ENCODE measurements around the gene SUPT6H.

The SUPT6H gene

GRCh38 chr17:28704219-28704858 lies 42.3 kb downstream of the SUPT6H start:
- Histone ChIP-seq H3K4me3 (ENCODE audit: low read depth, low read length) (no peak overlapping the region), H3K36me3 (ENCODE audit: control insufficient read depth, insufficient read depth, low read length) (peaks cover 58% of the 10 kb centered on the region), H3K27me3 (ENCODE audit: control insufficient read depth, insufficient read depth, low read length) (no peaks in the 10 kb centered on the region), H3K9me3 (ENCODE audit: control insufficient read depth, insufficient read depth, low read length) (no peaks in the 10 kb centered on the region), H3K9ac (ENCODE audit: low read depth, low read length) (no peak overlapping the region), H3K4me1 (ENCODE audit: control insufficient read depth, insufficient read depth, low read length) (peaks cover 3% of the 10 kb centered on the region)

DNA sequence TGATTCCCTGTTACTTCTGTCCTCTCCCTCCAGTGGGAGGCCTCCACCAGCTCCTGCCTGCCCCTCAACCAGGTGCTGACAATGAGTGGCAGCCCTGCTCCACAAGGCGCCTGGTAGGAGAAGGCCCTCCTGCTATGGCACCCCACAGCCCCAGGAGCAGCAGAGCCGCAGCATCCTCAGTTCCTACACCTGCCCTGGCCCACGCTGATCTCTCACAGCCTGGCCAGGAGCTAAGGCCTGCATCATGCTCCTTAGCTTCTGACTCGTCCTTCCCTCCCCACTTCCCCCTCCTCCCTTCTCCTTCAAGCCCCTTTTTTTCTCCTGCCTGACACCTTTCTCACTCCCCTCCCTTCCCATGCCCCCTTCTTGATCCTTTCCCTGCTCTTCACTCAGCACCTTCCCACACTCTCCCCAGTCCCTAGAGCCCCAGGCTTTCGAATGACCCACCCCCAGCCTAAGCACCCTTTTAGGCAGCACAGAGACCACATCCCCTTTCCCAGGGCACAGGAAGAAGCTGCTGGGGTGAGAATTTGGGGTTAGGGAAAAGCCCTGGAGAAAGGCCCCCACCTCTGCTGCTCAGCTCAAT lies 43.2 kb downstream of the SUPT6H start:
- Histone ChIP-seq H3K36me3 (ENCODE audit: control insufficient read depth, insufficient read depth, low read length) (peaks cover 50% of the 10 kb centered on the region), H3K4me1 (ENCODE audit: control insufficient read depth, insufficient read depth, low read length) (peaks cover 3% of the 10 kb centered on the region), H3K27me3 (ENCODE audit: control insufficient read depth, insufficient read depth, low read length) (no peaks in the 10 kb centered on the region), H3K4me3 (ENCODE audit: low read depth, low read length) (no peak overlapping the region), H3K9me3 (ENCODE audit: control insufficient read depth, insufficient read depth, low read length) (no peaks in the 10 kb centered on the region), H3K9ac (ENCODE audit: low read depth, low read length) (no peak overlapping the region)

DNA sequence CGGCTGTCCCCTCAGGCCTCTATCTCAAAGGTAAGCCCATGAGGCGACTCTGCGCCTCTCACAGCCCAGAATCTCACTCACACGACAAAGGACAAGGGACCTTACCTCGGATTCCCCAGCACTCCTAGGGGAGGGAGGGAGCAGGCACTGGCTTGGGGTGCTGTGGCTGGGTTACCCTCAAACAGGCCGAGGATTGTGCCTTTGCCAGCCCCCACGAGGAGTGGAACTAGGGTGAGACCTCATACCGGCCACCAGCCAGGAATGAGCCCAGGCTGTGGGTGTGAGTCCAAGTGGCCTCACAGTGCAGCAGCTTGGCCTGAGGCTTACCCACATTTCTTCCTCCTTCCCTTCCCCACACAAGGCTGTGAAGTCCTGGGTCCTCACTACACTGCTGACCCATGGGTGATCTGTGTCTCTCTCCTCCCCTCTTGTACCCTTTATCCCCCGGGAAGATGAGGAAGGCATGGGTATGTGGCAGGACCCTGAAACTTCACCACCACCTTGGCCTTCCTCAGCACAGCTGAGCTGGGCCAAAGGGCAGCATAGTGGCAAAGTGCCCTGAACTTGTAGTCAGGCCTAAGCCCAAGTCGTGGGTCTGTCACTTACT lies 43.8 kb downstream of the SUPT6H start:
- Histone ChIP-seq H3K9ac (ENCODE audit: low read depth, low read length) (no peak overlapping the region), H3K9me3 (ENCODE audit: control insufficient read depth, insufficient read depth, low read length) (no peaks in the 10 kb centered on the region), H3K4me3 (ENCODE audit: low read depth, low read length) (no peak overlapping the region), H3K27me3 (ENCODE audit: control insufficient read depth, insufficient read depth, low read length) (no peaks in the 10 kb centered on the region), H3K36me3 (ENCODE audit: control insufficient read depth, insufficient read depth, low read length) (peaks cover 43% of the 10 kb centered on the region), H3K4me1 (ENCODE audit: control insufficient read depth, insufficient read depth, low read length) (peaks cover 3% of the 10 kb centered on the region)

DNA sequence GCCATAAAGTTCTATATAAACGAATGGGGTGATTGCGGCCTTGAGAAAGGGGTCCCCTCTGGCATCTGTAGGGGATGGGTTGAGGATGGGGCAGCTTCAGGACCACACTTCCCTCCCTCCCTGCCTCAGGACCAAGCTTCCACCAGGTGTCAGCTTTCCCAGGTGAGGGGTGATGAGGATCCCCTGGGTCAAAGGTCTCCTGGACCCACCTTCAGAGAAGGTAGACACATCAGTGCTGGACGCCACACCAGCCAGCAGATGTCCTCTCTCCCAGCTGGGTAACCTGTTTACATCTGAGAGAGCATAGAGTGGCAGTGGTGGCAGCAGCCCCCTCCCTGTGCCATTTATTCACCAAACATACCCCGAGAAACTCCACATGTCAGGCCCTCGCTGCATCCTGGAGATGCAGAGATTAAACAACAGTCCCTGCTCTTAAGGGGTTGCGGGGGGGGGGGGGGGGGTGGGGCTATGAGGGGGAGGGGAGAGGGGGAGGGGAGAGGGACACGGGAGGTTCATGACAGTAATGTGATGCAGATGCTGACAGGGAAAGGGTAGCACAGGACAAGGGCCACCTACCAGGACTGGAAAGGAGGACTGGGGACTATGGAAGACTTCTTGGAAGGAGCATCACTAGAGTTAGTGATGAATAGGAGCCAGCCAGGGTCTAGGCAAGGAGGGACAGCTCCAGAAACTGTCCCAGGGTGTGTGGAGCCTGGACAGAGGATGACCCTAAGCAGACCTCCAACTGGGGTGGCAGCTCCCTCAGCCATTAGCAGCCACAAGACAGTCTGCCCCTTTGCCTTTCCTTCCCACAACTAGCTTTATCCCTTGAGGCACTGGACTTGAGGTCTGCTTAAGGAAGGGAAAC lies 44.7 kb downstream of the SUPT6H start:
- H3K4me3 ChIP-seq (ENCODE audit: low read depth, low read length) = no peak overlapping the region
- H3K9me3 ChIP-seq (ENCODE audit: control insufficient read depth, insufficient read depth, low read length) = no peaks in the 10 kb centered on the region
- peaks cover 3% of the 10 kb centered on the region for H3K4me1 ChIP-seq (ENCODE audit: control insufficient read depth, insufficient read depth, low read length)
- H3K9ac ChIP-seq (ENCODE audit: low read depth, low read length) = peak overlapping the region; percentile 24
- H3K27me3 ChIP-seq (ENCODE audit: control insufficient read depth, insufficient read depth, low read length) = no peaks in the 10 kb centered on the region
- H3K36me3 ChIP-seq (ENCODE audit: control insufficient read depth, insufficient read depth, low read length) = peaks cover 34% of the 10 kb centered on the region

DNA sequence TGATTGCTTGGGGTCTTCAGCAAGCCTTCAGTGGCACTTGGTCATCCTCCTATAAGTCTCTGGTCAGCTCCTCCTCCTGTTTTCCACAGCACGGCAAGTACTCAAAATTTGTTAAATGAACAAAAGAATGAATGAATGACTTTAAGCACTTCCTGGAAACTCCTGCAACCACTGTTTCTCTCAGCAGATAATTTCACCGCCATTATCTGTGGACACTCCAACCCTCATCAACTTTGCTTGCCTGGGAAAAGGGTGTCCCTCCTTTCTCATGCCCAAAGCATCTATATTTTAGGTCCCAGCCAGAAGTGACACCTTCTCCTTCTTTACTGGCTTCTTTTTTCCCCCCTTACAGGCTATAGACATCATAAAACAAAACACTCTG lies 45.3 kb downstream of the SUPT6H start:
- Histone ChIP-seq H3K4me1 (ENCODE audit: control insufficient read depth, insufficient read depth, low read length) (peaks cover 3% of the 10 kb centered on the region), H3K4me3 (ENCODE audit: low read depth, low read length) (no peak overlapping the region), H3K36me3 (ENCODE audit: control insufficient read depth, insufficient read depth, low read length) (peaks cover 28% of the 10 kb centered on the region), H3K9me3 (ENCODE audit: control insufficient read depth, insufficient read depth, low read length) (no peaks in the 10 kb centered on the region), H3K27me3 (ENCODE audit: control insufficient read depth, insufficient read depth, low read length) (no peaks in the 10 kb centered on the region), H3K9ac (ENCODE audit: low read depth, low read length) (peak overlapping the region; percentile 24)

GRCh38 chr17:28710861-28711722 lies 49.1 kb downstream of the SUPT6H start:
- Histone ChIP-seq H3K9me3 (ENCODE audit: control insufficient read depth, insufficient read depth, low read length) (no peaks in the 10 kb centered on the region), H3K27me3 (ENCODE audit: control insufficient read depth, insufficient read depth, low read length) (no peaks in the 10 kb centered on the region), H3K4me3 (ENCODE audit: low read depth, low read length) (peak overlapping the region; percentile 76), H3K9ac (ENCODE audit: low read depth, low read length) (peak overlapping the region; percentile 70), H3K36me3 (ENCODE audit: control insufficient read depth, insufficient read depth, low read length) (peaks cover 22% of the 10 kb centered on the region), H3K4me1 (ENCODE audit: control insufficient read depth, insufficient read depth, low read length) (peaks cover 11% of the 10 kb centered on the region)

GRCh38 chr17:28711723-28712031 lies 49.7 kb downstream of the SUPT6H start, which contains the start of gene PROCA1:
PROCA1 (minus strand) TSS chr17:28711888; CDS start chr17:28711660, 228 bp downstream.
- peaks cover 22% of the 10 kb centered on the region for H3K36me3 ChIP-seq (ENCODE audit: control insufficient read depth, insufficient read depth, low read length)
- H3K4me1 ChIP-seq (ENCODE audit: control insufficient read depth, insufficient read depth, low read length) = peaks cover 14% of the 10 kb centered on the region
- H3K4me3 ChIP-seq (ENCODE audit: low read depth, low read length) = peak within 1 kb of the TSS; percentile 76
- no peaks in the 10 kb centered on the region for H3K27me3 ChIP-seq (ENCODE audit: control insufficient read depth, insufficient read depth, low read length)
- peak within 1 kb of the TSS; percentile 70 for H3K9ac ChIP-seq (ENCODE audit: low read depth, low read length)
- H3K9me3 ChIP-seq (ENCODE audit: control insufficient read depth, insufficient read depth, low read length) = no peaks in the 10 kb centered on the region

DNA sequence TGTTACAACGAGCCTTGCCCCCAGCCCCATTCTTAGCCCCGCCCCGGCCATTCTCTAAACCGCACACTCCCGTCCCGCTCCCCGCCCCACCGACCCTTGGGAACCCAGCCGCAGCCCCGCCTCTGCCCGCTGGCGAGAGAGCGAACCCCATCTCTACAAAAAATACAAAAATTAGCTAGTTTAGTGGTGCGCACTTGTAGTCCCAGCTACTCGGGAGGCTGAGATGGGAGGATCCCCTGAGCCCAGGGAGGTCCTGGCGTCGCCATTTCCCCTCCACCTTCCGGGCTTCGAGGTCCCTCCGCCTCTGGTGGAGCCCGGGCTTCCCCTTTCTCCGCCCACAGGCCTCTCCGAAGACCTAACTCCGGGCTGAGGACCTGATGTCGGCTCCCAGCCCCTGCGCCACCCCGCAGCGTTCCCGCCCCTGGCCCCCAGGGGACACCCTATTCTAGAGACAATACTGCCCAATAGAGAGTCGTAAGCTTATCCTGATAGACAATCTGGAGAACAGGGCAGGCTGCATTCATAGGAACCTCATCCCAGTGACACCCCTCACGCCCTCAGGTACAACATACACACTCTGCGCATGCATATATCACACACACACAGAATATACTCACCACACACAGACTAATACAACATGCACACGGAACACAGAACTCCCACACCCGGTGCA lies 50.2 kb downstream of the SUPT6H start:
- peak overlapping the region; percentile 9 for H3K9ac ChIP-seq (ENCODE audit: low read depth, low read length)
- no peaks in the 10 kb centered on the region for H3K9me3 ChIP-seq (ENCODE audit: control insufficient read depth, insufficient read depth, low read length)
- peaks cover 22% of the 10 kb centered on the region for H3K36me3 ChIP-seq (ENCODE audit: control insufficient read depth, insufficient read depth, low read length)
- H3K27me3 ChIP-seq (ENCODE audit: control insufficient read depth, insufficient read depth, low read length) = no peaks in the 10 kb centered on the region
- H3K4me3 ChIP-seq (ENCODE audit: low read depth, low read length) = peak overlapping the region; percentile 65
- peaks cover 10% of the 10 kb centered on the region for H3K4me1 ChIP-seq (ENCODE audit: control insufficient read depth, insufficient read depth, low read length)

- peaks cover 10% of the 10 kb centered on the region for H3K4me1 ChIP-seq (ENCODE audit: control insufficient read depth, insufficient read depth, low read length)
- H3K9me3 ChIP-seq (ENCODE audit: control insufficient read depth, insufficient read depth, low read length) = no peaks in the 10 kb centered on the region
- no peak overlapping the region for H3K9ac ChIP-seq (ENCODE audit: low read depth, low read length)
- no peaks in the 10 kb centered on the region for H3K27me3 ChIP-seq (ENCODE audit: control insufficient read depth, insufficient read depth, low read length)
- H3K4me3 ChIP-seq (ENCODE audit: low read depth, low read length) = peak overlapping the region; percentile 65
- H3K36me3 ChIP-seq (ENCODE audit: control insufficient read depth, insufficient read depth, low read length) = peaks cover 22% of the 10 kb centered on the region
Observed at GRCh38 chr17:28712705-28713415, 50.9 kb downstream of the SUPT6H start.

DNA sequence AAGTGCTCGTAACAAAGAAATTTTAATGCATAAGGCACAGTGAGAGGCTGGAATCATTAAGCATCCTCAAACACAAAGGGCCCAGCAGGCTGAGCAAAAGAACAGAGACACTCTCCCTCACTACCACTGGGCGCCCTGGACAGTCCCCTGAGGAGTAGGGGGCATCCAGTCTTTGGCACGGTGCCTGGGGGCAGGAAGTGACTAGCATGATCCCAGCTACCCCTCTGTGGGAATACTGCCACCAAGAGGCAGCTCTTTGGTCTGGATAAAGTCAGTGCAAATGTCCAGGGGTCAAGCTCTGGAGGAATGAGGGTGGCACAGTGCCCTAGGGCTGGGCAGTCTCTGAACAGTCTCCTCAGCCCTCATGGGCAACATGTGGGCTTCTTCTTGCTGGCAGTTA lies 52.3 kb downstream of the SUPT6H start:
- H3K4me1 ChIP-seq (ENCODE audit: control insufficient read depth, insufficient read depth, low read length) = peaks cover 13% of the 10 kb centered on the region
- no peak overlapping the region for H3K4me3 ChIP-seq (ENCODE audit: low read depth, low read length)
- no peak overlapping the region for H3K9ac ChIP-seq (ENCODE audit: low read depth, low read length)
- H3K36me3 ChIP-seq (ENCODE audit: control insufficient read depth, insufficient read depth, low read length) = peaks cover 22% of the 10 kb centered on the region
- H3K9me3 ChIP-seq (ENCODE audit: control insufficient read depth, insufficient read depth, low read length) = no peaks in the 10 kb centered on the region
- no peaks in the 10 kb centered on the region for H3K27me3 ChIP-seq (ENCODE audit: control insufficient read depth, insufficient read depth, low read length)
